Activated naive CD4-positive, alpha-beta T cell treated with anti-CD3 and anti-CD28 coated beads, Interleukin-2, amount 50 U/mL, for 72 hours (primary cell): ENCODE measurements around the gene FAM219B. TPM values are rescaled to one million over a fixed set of nuclear protein-coding genes. Genes with fewer than 3 reads are reported as not detected.

Source experiments
- total RNA-seq, 2 donors: library from RNA; stranded (reverse); gene quantifications; one replicate each; pipeline ENCODE4 v1.2.3, GENCODE V29; 2022

The FAM219B gene
- total RNA-seq, 2 donors from 2014 or later, result 61.7 to 66.2 TPM

Other genes with a start within 250 kb of the FAM219B start
- 10 to 100 TPM; 48.6 to 56.4 TPM for gene EDC3, start 210.8 kb downstream of the FAM219B start, total RNA-seq
- gene CYP1A1, start 181.3 kb downstream of the FAM219B start, total RNA-seq, result 10 to 100 TPM in 1 of 2 donors, 1 to 10 TPM in 1; 2.1 to 11.4 TPM
- not detected for gene CYP1A2, start 158.0 kb downstream of the FAM219B start, total RNA-seq
- gene CSK, start 124.8 kb downstream of the FAM219B start, total RNA-seq, result 100 to 1,000 TPM; 231 to 297 TPM
- gene LMAN1L, start 94.0 kb downstream of the FAM219B start, total RNA-seq, result 1 to 10 TPM in 1 of 2 donors, under 1 TPM in 1; 0.27 to 1.1 TPM
- gene CPLX3, start 80.2 kb downstream of the FAM219B start, total RNA-seq, result under 1 TPM in 1 of 2 donors, not detected in 1; 0.25 TPM
- 10 to 100 TPM; 37.6 to 50.3 TPM for gene ULK3, start 63.7 kb downstream of the FAM219B start, total RNA-seq
- gene SCAMP2, start 33.5 kb downstream of the FAM219B start, total RNA-seq, result 10 to 100 TPM; 79.5 to 92.7 TPM
- gene MPI, start 16.8 kb downstream of the FAM219B start, total RNA-seq, result 10 to 100 TPM; 22.0 to 98.0 TPM
- gene COX5A, start 31.2 kb upstream of the FAM219B start, total RNA-seq, result 100 to 1,000 TPM; 314 to 323 TPM
- 1 to 10 TPM; 3.4 to 6.6 TPM for gene RPP25, start 49.9 kb upstream of the FAM219B start, total RNA-seq
- gene SCAMP5, start 88.7 kb upstream of the FAM219B start, total RNA-seq, result 10 to 100 TPM in 1 of 2 donors, 1 to 10 TPM in 1; 3.7 to 11.4 TPM
- 10 to 100 TPM; 16.3 to 20.4 TPM for gene PPCDC, start 116.7 kb upstream of the FAM219B start, total RNA-seq